Medulla oblongata (tissue), 1 donor: Measurements from ENCODE around the gene MIDN.

Experiments used
- DNase-seq: peaks from one replicate; pipeline ENCODE4 v3.0.0-alpha.2; 2015; ENCODE audit errors: extremely low spot score

MIDN gene

DNA sequence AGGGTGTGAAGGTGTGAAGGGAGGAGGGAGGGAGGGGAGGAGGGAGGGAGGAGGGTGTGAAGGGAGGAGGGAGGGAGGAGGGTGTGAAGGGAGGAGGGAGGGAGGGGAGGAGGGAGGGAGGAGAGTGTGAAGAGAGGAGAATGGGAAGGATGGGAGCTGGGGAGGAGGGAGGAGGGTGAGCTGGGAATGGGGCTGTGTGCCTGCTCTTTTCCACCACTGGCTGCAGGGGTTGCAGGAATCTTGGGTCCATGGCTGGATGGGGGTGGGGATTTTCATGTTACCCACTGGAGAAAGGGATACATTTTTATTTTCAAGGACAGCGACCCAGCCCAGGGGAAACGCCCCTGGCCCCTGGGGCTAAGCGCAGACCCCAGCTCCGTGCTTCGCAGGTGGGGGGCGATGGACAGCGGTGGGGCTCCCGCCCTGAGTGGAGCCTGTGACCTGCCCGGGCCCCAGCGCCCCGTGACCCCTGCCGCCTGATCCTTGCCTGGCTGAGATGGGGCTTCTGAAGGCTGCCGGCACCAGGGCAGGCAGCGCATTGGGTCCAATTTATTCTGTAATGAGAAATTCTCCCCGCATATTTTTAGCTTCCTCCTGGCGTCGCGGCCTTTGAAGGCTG, 34.3 kb downstream of the MIDN start:
- no peak for DNase-seq

DNA sequence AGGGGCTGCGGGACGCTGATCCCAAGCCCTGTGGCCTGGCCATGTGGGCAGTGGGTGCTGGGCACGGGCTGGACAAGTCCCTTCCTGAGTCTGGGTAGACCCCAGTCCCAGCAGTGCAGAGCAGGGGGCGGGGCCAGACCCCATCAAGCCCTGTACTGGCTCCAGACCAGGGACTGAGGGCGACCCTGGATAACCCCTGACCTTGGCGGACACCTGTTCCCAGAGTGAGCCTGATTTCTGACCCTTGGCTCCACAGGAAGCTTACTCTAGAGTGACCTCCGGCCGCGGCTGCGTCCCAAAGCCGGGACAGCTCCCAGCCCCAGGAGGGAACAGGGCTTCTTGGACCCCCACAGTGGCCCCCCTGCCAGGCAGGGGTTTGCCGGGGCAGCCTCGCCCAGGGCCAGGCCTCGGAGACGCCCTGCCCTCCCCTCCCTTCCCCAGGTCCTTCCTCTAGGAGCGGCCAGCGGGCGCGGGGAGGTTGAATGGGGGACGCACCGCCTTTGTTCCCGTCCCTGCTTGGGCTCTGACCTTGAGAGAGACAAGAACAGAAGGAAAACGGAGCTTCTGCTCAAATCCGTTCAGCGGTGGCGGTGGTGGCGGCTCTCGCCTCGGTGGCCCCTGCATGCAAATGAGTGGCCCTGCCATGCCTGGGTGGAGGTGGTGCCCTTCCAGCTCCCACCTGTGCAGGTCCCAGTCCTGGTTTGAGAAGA, 35.0 kb downstream of the MIDN start:
- no peak for DNase-seq

DNA sequence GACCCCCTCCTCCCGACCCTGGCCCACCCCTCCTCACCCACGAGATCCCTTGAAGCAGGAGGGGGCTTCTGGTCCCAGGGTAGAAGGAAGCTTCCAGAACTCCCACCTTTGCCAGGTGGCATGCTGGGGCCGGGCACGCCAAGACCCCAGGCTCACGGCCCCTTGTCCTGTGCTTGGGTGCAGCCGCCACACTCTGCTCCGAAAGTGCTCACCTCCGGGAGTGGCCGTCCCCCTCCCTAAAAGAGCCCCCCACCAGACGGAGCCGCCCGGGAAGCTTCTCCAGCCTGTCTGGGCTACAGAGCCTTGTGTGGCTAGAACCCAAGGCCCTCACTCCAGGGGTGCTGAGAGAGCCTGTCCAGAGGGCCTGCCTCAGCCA, 35.5 kb downstream of the MIDN start:
- DNase-seq, result no peak

- no peak for DNase-seq
Measured at GRCh38 chr19:1284293-1284978, 36.1 kb downstream of the MIDN start.

DNA sequence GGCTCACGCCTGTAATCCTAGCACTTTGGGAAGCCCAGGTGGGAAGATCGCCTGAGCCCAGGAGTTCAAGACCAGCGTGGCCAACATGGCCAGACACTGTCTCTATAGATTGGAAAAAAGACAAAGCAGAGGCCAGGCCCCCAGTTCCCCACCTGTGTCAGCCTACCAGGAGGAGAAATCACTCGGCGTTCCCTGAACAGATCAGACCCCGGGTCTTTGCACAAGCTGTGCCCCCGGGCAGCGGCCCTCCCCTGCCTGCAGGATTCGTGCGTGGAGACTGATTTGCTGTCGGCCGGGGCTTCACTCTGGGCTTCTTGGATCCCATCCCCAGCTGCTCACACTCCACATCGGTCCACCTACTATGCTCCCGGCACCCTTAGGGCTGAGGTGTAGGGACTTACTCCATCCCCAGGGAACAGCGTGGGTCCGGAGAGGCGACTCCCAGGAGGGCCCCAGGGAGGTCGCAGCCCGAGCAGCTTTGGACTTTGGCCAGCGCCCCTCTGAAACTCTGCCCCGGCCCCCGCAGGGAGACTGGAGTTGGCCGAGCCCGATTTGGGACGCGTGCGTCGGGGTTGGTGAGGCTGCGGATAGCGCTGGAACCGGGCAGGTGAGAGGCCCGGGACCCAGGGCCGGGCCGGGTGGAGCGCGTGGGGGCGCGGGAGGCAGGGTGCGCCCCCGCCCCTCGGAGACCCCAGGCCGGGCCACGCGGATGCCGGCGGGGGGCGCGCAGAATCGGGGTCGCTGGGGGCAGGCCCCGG, 36.8 kb downstream of the MIDN start:
- no peak for DNase-seq

- DNase-seq, result no peak
Measured at GRCh38 chr19:1285737-1286360, 37.5 kb downstream of the MIDN start, which contains the start of gene EFNA2. EFNA2 (plus strand) TSS chr19:1285873; CDS start chr19:1286169, 296 bp downstream.

DNA sequence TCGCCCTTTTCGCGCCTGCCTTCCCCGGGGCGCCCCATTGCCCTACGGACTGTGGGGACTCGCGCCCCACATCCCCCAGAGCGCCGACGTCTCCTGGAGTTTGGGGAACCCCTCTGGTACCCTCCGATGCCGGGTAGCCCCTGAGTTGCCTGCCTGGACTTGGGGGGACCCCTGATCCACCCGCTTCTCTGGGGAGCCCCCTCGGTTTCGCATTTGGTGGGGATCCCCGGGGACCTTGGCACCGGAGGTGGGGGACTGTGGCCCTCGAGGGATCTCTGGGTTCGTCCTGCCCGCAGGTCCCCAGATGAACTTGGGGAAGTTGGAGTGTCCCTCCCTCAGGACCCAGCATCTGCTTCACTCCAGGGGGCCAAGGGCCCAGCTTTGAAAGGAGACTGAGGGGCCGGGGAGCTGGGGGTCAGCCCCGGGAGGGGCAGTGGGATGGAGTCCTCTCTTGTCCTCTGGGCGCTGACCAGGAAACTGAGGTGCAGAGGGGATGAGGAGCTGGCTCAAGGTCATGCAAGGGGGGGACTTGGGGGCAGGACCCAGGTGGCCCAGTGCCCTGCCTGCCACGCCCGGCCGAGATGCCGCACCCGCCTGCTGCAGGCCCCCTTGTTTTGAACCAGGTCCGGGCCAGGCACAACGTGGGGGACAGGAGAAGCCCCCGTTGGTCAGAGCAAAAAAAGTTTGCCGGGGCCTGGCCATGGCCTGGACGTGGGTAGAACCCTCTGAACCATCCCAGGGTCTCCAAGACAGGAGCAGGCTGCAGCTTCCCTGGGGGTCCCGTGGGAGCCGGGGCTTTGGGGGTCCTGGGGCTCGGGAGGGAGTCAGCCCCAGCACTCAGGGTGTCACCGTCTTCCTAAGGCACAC, 38.3 kb downstream of the MIDN start:
- DNase-seq, result no peak

- DNase-seq, result no peak
Measured at GRCh38 chr19:1287354-1288225, 39.2 kb downstream of the MIDN start.

DNA sequence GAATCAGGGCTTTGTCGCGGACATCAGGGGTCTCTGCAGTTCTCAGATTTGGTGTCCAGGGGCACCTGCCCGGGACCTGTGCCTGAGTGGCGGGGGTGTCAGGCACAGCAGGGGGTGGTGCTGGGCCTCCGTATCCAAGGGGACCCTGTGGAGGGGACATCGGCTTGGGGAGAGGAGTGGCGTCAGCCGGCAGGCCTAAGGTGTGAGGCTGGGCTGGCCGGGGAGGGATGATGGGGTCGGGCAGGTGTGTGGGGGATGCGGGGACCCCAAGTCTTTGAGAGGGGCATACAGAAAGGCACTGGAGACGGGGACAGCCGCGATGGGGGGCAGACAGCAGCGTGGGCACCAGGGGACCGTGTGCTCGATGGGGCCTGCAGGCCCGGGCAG, 39.8 kb downstream of the MIDN start:
- no peak for DNase-seq

GRCh38 chr19:1288833-1289685, 40.7 kb downstream of the MIDN start:
- no peak for DNase-seq

GRCh38 chr19:1289686-1290025, 41.3 kb downstream of the MIDN start:
- no peak for DNase-seq

- DNase-seq, result no peak
Measured at GRCh38 chr19:1290196-1290702, 41.9 kb downstream of the MIDN start.

DNA sequence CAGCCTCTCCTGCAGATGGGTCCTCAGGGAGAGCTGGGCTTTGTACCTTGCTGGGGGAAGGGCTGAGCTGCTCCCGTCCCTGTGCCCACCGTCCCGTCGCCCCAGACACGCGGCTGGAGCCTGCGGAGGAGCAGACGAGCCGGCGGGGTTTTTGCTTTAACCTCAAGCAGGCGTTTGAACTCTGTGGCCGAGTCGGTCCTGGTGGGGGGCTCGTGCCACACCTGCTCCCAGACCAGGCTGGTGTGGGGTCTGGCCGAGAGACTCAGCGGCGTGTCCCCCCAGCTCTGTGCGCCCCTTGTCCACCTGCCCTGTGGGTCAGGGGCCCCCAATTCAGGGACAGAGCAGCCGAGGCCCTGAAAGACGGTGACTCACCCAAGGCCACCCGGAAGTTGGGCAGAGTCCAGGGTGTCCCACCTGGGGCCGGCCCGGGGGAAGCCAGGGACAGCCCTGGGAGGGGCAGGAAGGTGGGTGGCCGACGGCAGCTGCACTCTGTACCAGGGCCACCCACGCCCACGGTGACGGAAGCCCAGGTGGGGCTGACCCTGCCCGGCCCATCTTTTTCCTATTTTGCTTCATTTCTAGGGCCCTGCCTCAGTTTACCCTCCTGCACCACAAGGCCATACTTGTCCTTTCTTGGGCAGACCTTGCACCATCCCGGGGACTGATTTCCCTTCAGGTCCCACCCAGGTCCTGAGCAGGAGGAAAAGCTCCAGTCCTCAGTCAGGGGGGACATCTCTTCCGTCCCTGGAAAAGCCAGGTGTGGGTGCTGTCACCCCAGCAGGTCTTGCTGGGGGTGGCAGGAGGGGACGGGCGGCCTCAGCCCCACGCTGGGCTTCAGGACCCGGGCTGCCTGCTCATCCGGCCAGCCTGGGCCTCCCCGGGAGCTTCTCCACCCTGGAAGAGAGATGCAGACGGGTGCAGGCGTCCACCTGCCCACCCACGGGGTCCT, 42.6 kb downstream of the MIDN start:
- no peak for DNase-seq

DNA sequence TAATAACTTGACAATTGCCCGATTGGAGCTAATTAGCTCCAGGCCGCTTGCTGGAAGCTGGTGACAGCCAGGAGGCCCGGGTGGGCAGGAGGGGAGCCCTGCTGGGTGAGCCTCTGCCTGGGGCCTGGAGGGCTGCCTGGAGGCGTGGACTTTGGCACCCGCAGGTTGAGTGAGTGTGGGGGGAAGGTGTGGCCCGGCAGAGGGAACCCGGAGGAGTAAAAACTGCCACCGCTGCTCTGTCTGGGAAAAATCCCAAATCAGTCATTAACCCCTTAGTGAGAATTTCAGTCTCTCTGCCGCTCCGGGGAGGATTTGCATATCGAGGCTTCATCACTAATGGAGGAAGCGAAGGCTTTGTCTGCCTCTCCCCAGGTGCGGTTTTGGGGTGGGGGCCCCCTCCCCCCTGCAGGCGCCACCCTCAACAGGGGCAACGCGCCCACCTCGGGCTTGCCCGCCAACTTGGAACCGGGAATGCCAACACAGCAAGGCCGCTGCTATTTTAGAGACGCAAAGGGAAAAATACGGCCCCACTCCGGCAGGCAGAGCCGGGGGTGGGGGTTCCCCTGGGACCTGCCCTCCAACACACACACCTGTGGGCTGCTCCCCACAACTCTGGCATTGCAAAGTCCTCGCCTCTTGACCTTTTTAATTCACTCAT, 43.5 kb downstream of the MIDN start:
- no peak for DNase-seq

DNA sequence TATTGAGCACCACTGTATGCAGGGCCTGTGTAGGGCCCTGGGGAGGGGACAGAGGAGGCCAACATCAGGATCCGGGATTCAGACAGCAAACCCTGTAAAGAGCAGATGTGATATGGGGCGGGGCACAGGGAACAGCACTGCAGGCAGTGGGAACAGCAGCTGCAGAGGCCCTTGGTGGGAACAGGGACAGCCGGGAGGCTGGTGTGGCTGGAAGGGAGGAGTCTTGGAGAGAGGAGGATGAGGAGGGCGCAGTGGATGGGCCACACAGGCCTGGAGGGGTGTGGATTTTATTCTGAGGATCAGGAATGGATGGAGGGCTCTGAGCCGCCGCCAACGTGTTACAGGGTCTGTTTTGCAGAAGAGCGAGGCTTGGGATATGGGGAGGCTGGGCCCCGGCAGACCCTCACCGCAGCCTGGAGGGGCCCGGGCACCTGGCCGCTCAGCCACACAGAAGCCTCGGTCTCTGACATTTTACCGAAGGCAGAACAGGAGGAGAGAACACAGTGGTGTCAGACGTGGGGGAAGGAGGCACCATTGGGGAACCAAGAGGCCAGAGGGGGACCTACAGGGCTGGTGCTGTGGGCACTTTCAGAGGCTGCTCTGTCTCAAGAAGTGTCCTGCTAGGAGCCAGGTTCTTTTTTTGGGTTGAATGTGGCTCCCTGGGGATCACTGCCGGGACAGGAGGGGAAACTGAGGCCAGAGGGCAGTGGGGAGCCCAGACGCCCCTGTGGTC, 44.2 kb downstream of the MIDN start:
- DNase-seq, result no peak

DNA sequence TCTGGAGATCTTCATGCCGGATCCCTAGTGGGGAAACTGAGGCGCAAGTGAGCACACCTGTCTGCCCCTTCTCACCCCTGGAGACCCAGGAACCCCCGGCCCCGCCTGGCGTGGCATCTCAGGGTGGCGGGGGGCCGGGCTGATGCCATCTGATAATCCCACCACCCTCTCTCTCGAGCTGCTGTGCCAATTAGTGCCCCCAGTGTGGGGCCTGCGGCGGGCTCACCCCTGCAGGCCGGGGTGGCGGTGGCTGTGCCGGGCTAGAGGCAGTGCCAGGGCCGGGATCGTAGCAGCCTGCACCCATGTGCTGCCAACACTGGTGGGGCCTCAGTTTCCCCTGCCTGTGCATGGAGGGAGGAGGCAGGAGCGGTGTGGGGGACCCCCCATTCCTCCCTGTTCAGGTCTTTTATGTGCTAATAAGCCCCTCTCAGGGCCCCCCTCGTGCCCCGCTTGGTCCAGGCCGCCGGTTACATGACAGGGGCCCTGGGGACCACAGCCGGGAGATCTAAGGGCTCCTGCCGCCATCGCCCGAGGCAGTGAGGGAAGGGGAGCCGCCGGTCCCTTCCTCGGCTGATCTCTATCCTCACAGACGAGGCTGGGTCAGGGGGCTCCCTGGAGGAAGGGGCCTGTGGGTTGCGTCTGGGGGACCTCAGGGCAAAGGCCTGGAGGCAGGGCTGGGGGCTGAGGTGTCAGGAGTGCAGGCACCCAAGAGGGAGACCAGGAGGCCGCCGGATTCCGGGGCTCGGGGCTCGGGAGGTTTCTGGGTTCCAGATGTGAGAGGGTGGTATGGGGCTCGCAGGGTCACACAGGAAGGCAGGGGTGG, 45.6 kb downstream of the MIDN start:
- DNase-seq, result no peak
